T-helper 22 cell (primary cell): ENCODE data around the gene PCDHA13.
"Not testable (repeated sequence)": the region's sequence is repeated elsewhere in the genome, so short reads cannot be mapped to it uniquely, and the experiment has no call there.

Experiments used
- DNase-seq: peaks from one replicate; pipeline ENCODE4 v3.0.0-alpha.2; 2020; ENCODE audit warnings: low read depth

PCDHA13 gene

GRCh38 chr5:140881889-140882590, at the start of gene PCDHA13:
Gene PCDHA13 (plus strand): TSS chr5:140882124. CDS start chr5:140882269, 145 bp downstream.
- DNase-seq: no peak

- DNase-seq: no peak
These were observed 47.9 kb upstream of the PCDHA13 start, which contains the start of gene PCDHA7 for GRCh38 chr5:140833993-140834392. Gene PCDHA7 (plus strand): TSS chr5:140834269. CDS start chr5:140834384, 115 bp downstream.

- DNase-seq: not testable (repeated sequence)
These were observed 47.4 kb upstream of the PCDHA13 start for GRCh38 chr5:140834439-140835008.

- no peak for DNase-seq
These were observed 46.1 kb upstream of the PCDHA13 start for GRCh38 chr5:140835622-140836510.

- no peak for DNase-seq
These were observed 40.7 kb upstream of the PCDHA13 start, which contains the start of gene PCDHA8 for GRCh38 chr5:140840978-140841962. Gene PCDHA8 (plus strand): TSS chr5:140841187. CDS start chr5:140841322, 135 bp downstream.

- no peak for DNase-seq
These were observed 38.9 kb upstream of the PCDHA13 start for GRCh38 chr5:140842798-140843733.

GRCh38 chr5:140848139-140849102, 33.5 kb upstream of the PCDHA13 start, which contains the start of gene PCDHA9:
Gene PCDHA9 (plus strand): TSS chr5:140848382. CDS start chr5:140848496, 114 bp downstream.
- not testable (repeated sequence) for DNase-seq

- DNase-seq: not testable (repeated sequence)
These were observed 31.9 kb upstream of the PCDHA13 start for GRCh38 chr5:140849831-140850634.

- DNase-seq: no peak
These were observed 25.9 kb upstream of the PCDHA13 start, which contains the start of gene PCDHA10 for GRCh38 chr5:140855772-140856674. Gene PCDHA10 (plus strand): TSS chr5:140855897. CDS start chr5:140856049, 152 bp downstream.

GRCh38 chr5:140857177-140857986, 24.5 kb upstream of the PCDHA13 start:
- DNase-seq: no peak

GRCh38 chr5:140857987-140858240, 24.0 kb upstream of the PCDHA13 start:
- no peak for DNase-seq

- no peak for DNase-seq
These were observed 19.3 kb upstream of the PCDHA13 start for GRCh38 chr5:140862441-140863295.

- no peak for DNase-seq
These were observed 13.0 kb upstream of the PCDHA13 start, which contains the start of gene PCDHA11 for GRCh38 chr5:140868721-140869554. Gene PCDHA11 (plus strand): TSS chr5:140868957. CDS start chr5:140869104, 147 bp downstream.

- no peak for DNase-seq
These were observed 12.4 kb upstream of the PCDHA13 start for GRCh38 chr5:140869555-140869886.
